ENCODE results near the gene PDAP1. TPM values are rescaled to one million over a fixed set of nuclear protein-coding genes. Genes with fewer than 3 reads are reported as not detected.

PDAP1 gene
- total RNA-seq, 2 donors from 2014 or later: 147 to 165 TPM

DNA sequence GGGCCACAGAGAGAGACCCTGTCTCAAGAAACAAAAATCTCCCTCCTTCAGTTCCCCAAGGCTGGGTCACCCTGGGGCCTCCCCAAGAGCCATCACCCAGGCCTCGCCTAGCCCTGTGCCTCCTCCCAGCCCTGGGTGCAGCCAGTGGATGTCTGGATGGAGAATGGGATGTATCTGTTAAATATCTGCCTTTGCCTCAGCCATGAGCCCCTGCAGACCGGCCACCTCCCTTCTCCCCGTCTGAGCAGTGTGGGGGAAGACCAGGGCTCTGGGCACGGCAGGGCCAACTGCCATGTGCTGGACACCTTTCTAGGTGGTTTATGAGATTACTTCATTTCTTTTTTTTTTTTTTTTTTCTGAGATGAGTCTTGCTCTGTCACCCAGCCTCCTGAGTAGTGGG lies 23.9 kb downstream of the PDAP1 start:
- no peak for DNase-seq
- Histone ChIP-seq H3K4me3 (ENCODE audit: low read length) (no peak overlapping the region), H3K27me3 (ENCODE audit: control insufficient read depth, insufficient read depth, low read length, poor library complexity, severe bottlenecking) (no peaks in the 10 kb centered on the region), H3K36me3 (ENCODE audit: control insufficient read depth, insufficient read depth, low read length) (peaks cover 33% of the 10 kb centered on the region), H3K27ac (ENCODE audit: low read depth, low read length) (no peak overlapping the region), H3K9ac (ENCODE audit: extremely low read depth, low read length, poor library complexity, severe bottlenecking) (no peak overlapping the region), H3K4me1 (ENCODE audit: control insufficient read depth, insufficient read depth, low read length) (no peaks in the 10 kb centered on the region), H3K9me3 (ENCODE audit: control insufficient read depth, low read length) (no peaks in the 10 kb centered on the region)
- Mint-ChIP-seq H3K27me3 (ENCODE audit: insufficient read depth) (no peaks in the 10 kb centered on the region), H3K9me3 (no peaks in the 10 kb centered on the region), H3K4me3 (no peak overlapping the region), H3K36me3 (ENCODE audit: low read depth) (peaks cover 38% of the 10 kb centered on the region), H3K4me1 (peaks cover 3% of the 10 kb centered on the region), H3K27ac (no peak overlapping the region)
- TF ChIP-seq CTCF (conservative IDR thresholded peaks at IDR 0.05): no peak
- 100% methylated on average over 2 to 4 of the region's 4 CpGs for WGBS, 2 experiments (ENCODE audit: insufficient coverage in 1 of 2, insufficient read length in 1 of 2)

DNA sequence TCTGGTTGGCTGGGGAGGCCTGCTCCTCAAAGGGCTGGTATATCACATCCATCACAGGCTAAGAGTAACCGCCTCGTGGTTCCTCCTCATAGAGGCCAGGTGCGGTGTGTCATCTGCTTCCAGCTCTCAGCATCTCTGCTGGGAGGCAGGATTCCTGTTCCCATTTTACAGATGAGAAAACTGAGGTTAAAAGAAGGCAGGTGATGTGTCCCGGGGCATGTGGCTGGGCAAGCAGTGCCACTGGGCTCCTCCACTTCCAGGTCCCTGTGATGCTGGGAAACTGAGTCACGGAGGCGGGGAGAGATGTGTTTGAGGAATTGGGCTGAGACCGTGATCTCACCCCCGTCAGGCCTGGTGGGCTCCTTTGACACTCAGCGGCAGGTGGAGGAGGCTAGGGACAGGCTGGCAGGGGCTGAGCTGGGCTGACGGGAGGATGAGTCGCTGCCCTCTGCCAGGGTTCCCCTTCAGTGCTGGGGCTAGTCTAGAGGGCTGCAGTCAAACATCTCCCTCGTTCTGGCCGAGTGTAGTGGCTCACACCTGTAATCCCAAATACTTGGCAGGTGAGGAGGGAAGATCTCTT lies 24.5 kb downstream of the PDAP1 start:
- no peak overlapping the region for H3K27ac ChIP-seq (ENCODE audit: low read depth, low read length)
- H3K4me1 ChIP-seq (ENCODE audit: control insufficient read depth, insufficient read depth, low read length): no peaks in the 10 kb centered on the region
- no peaks in the 10 kb centered on the region for H3K27me3 ChIP-seq (ENCODE audit: control insufficient read depth, insufficient read depth, low read length, poor library complexity, severe bottlenecking)
- TF ChIP-seq CTCF (conservative IDR thresholded peaks at IDR 0.05): no peak
- Mint-ChIP-seq H3K27ac (no peak overlapping the region), H3K4me1 (peaks cover 7% of the 10 kb centered on the region), H3K36me3 (ENCODE audit: low read depth) (peaks cover 37% of the 10 kb centered on the region), H3K27me3 (ENCODE audit: insufficient read depth) (no peaks in the 10 kb centered on the region), H3K9me3 (no peaks in the 10 kb centered on the region), H3K4me3 (no peak overlapping the region)
- no peaks in the 10 kb centered on the region for H3K9me3 ChIP-seq (ENCODE audit: control insufficient read depth, low read length)
- H3K36me3 ChIP-seq (ENCODE audit: control insufficient read depth, insufficient read depth, low read length): peaks cover 28% of the 10 kb centered on the region
- no peak overlapping the region for H3K4me3 ChIP-seq (ENCODE audit: low read length)
- 91 to 93% methylated on average over 8 to 13 of the region's 13 CpGs for WGBS, 2 experiments (ENCODE audit: insufficient coverage in 1 of 2, insufficient read length in 1 of 2)
- H3K9ac ChIP-seq (ENCODE audit: extremely low read depth, low read length, poor library complexity, severe bottlenecking): no peak overlapping the region
- DNase-seq: no peak

DNA sequence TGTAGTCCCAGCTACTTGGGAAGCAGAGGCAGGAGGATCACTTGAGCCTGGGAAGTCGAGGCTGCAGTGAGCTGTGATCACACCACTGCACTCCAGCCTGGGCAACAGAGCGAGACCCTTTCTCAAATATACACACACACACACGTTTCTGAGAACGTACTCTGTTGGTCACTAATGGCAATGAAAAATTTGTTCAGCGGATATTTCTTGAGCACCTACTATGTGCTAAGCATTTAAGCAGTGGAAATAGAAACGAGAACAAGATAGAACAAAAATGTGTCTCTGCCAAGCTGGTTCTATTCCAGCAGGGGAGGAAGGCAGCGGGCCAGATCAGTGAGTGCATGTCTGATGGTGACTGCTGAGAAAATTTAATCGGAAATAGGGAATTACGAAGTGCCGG lies 25.2 kb downstream of the PDAP1 start:
- Mint-ChIP-seq H3K27ac (no peak overlapping the region), H3K36me3 (ENCODE audit: low read depth) (peaks cover 34% of the 10 kb centered on the region), H3K27me3 (ENCODE audit: insufficient read depth) (no peaks in the 10 kb centered on the region), H3K4me1 (peaks cover 7% of the 10 kb centered on the region), H3K4me3 (no peak overlapping the region), H3K9me3 (no peaks in the 10 kb centered on the region)
- H3K36me3 ChIP-seq (ENCODE audit: control insufficient read depth, insufficient read depth, low read length): peaks cover 27% of the 10 kb centered on the region
- no peaks in the 10 kb centered on the region for H3K9me3 ChIP-seq (ENCODE audit: control insufficient read depth, low read length)
- 95 to 97% methylated on average over 8 to 10 of the region's 10 CpGs for WGBS, 2 experiments (ENCODE audit: insufficient coverage in 1 of 2, insufficient read length in 1 of 2)
- H3K9ac ChIP-seq (ENCODE audit: extremely low read depth, low read length, poor library complexity, severe bottlenecking): no peak overlapping the region
- no peaks in the 10 kb centered on the region for H3K4me1 ChIP-seq (ENCODE audit: control insufficient read depth, insufficient read depth, low read length)
- no peak for DNase-seq
- H3K27ac ChIP-seq (ENCODE audit: low read depth, low read length): no peak overlapping the region
- no peaks in the 10 kb centered on the region for H3K27me3 ChIP-seq (ENCODE audit: control insufficient read depth, insufficient read depth, low read length, poor library complexity, severe bottlenecking)
- no peak overlapping the region for H3K4me3 ChIP-seq (ENCODE audit: low read length)
- no peak for TF ChIP-seq CTCF (conservative IDR thresholded peaks at IDR 0.05)
